NCI-H82 treated with DMSO at 0.1 percent for 48 hours (cell line): Measurements from ENCODE around the gene SCLT1.

Experiments used
- DNase-seq: peaks from one replicate; lab custom pipeline; 2025; ENCODE audit not compliant: unreplicated experiment; lab: John Stamatoyannopoulos, UW

SCLT1 gene

GRCh38 chr4:128846063-128846462 is 247.3 kb downstream of the SCLT1 start:
- DNase-seq = no peak

- DNase-seq = no peak
Measured at GRCh38 chr4:128844931-128845330, 248.4 kb downstream of the SCLT1 start.

GRCh38 chr4:128841402-128841801 is 251.9 kb downstream of the SCLT1 start:
- no peak for DNase-seq

GRCh38 chr4:128840711-128841318 is 252.5 kb downstream of the SCLT1 start:
- DNase-seq = no peak

GRCh38 chr4:128837679-128838078 is 255.7 kb downstream of the SCLT1 start:
- DNase-seq = no peak

- DNase-seq = no peak
Measured at GRCh38 chr4:128837198-128837597, 256.1 kb downstream of the SCLT1 start.

- no peak for DNase-seq
Measured at GRCh38 chr4:128835498-128836222, 257.7 kb downstream of the SCLT1 start.
